ENCODE data around the gene GLB1L2.

Gene GLB1L2

DNA sequence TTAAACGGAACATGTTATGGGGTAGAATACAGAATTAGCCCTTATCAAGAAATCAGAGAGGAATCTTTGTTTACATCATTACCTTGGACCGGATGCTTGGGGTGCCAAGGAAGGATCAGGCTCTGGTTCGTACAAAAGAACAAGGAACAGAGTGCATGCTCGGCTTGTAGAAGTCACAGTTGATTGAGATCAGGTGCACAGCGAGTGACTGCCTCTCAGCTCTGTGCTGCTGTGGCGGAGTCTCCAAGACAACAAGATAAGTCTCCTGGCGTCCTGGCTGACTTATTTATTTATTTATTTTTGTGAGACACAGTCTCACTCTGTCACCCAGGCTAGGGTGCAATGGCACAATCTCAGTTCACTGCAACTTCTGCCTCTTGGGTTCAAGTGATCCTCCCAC lies 31.8 kb downstream of the GLB1L2 start:
- no peaks in the 10 kb centered on the region for H3K79me2 ChIP-seq (ENCODE audit: insufficient read depth, low read length)
- H3K9ac ChIP-seq (ENCODE audit: low read length), result no peak overlapping the region
- no peaks in the 10 kb centered on the region for H3K9me3 ChIP-seq (ENCODE audit: low read length)
- no peak overlapping the region for H3K4me3 ChIP-seq (ENCODE audit: low read depth, low read length, poor library complexity, severe bottlenecking)
- H3K9me2 ChIP-seq (ENCODE audit: low read depth, low read length), result no peaks in the 10 kb centered on the region
- no peak overlapping the region for H3K27ac ChIP-seq (ENCODE audit: low read depth, low read length, poor library complexity, severe bottlenecking)
- no peaks in the 10 kb centered on the region for H3K36me3 ChIP-seq (ENCODE audit: insufficient read depth, low read length)
- H4K20me1 ChIP-seq (ENCODE audit: insufficient read depth, low read length), result no peaks in the 10 kb centered on the region
- H3K4me1 ChIP-seq (ENCODE audit: insufficient read depth, low read length, severe bottlenecking), result no peaks in the 10 kb centered on the region
- H3F3A ChIP-seq (ENCODE audit: insufficient read depth, low read length), result no peaks in the 10 kb centered on the region
- no peaks in the 10 kb centered on the region for H3K27me3 ChIP-seq (ENCODE audit: insufficient read depth, low read length)
- TF ChIP-seq, protein P1, sequence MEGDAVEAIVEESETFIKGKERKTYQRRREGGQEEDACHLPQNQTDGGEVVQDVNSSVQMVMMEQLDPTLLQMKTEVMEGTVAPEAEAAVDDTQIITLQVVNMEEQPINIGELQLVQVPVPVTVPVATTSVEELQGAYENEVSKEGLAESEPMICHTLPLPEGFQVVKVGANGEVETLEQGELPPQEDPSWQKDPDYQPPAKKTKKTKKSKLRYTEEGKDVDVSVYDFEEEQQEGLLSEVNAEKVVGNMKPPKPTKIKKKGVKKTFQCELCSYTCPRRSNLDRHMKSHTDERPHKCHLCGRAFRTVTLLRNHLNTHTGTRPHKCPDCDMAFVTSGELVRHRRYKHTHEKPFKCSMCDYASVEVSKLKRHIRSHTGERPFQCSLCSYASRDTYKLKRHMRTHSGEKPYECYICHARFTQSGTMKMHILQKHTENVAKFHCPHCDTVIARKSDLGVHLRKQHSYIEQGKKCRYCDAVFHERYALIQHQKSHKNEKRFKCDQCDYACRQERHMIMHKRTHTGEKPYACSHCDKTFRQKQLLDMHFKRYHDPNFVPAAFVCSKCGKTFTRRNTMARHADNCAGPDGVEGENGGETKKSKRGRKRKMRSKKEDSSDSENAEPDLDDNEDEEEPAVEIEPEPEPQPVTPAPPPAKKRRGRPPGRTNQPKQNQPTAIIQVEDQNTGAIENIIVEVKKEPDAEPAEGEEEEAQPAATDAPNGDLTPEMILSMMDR (IDR thresholded peaks at IDR 0.05; ENCODE audit: low read length), result no peak
- no peak for TF ChIP-seq EZH2 (IDR thresholded peaks at IDR 0.05; ENCODE audit: borderline replicate concordance, low read length)
- no peak overlapping the region for H3K4me2 ChIP-seq (ENCODE audit: low read length)
- no peak overlapping the region for H2AFZ ChIP-seq (ENCODE audit: low read length)

- Histone ChIP-seq H3K79me2 (ENCODE audit: insufficient read depth, low read length) (no peaks in the 10 kb centered on the region), H3K27ac (ENCODE audit: low read depth, low read length, poor library complexity, severe bottlenecking) (no peak overlapping the region), H3K9ac (ENCODE audit: low read length) (no peak overlapping the region), H2AFZ (ENCODE audit: low read length) (no peak overlapping the region), H4K20me1 (ENCODE audit: insufficient read depth, low read length) (no peaks in the 10 kb centered on the region), H3K4me2 (ENCODE audit: low read length) (no peak overlapping the region), H3K4me1 (ENCODE audit: insufficient read depth, low read length, severe bottlenecking) (no peaks in the 10 kb centered on the region), H3K9me3 (ENCODE audit: low read length) (no peaks in the 10 kb centered on the region), H3K36me3 (ENCODE audit: insufficient read depth, low read length) (no peaks in the 10 kb centered on the region), H3F3A (ENCODE audit: insufficient read depth, low read length) (no peaks in the 10 kb centered on the region), H3K27me3 (ENCODE audit: insufficient read depth, low read length) (no peaks in the 10 kb centered on the region), H3K4me3 (ENCODE audit: low read depth, low read length, poor library complexity, severe bottlenecking) (no peak overlapping the region), H3K9me2 (ENCODE audit: low read depth, low read length) (no peaks in the 10 kb centered on the region)
- TF ChIP-seq EZH2 (IDR thresholded peaks at IDR 0.05; ENCODE audit: borderline replicate concordance, low read length), result no peak
- TF ChIP-seq, protein P1 (IDR thresholded peaks at IDR 0.05; ENCODE audit: low read length), result no peak
Measured at GRCh38 chr11:134364261-134364660, 32.5 kb downstream of the GLB1L2 start.

DNA sequence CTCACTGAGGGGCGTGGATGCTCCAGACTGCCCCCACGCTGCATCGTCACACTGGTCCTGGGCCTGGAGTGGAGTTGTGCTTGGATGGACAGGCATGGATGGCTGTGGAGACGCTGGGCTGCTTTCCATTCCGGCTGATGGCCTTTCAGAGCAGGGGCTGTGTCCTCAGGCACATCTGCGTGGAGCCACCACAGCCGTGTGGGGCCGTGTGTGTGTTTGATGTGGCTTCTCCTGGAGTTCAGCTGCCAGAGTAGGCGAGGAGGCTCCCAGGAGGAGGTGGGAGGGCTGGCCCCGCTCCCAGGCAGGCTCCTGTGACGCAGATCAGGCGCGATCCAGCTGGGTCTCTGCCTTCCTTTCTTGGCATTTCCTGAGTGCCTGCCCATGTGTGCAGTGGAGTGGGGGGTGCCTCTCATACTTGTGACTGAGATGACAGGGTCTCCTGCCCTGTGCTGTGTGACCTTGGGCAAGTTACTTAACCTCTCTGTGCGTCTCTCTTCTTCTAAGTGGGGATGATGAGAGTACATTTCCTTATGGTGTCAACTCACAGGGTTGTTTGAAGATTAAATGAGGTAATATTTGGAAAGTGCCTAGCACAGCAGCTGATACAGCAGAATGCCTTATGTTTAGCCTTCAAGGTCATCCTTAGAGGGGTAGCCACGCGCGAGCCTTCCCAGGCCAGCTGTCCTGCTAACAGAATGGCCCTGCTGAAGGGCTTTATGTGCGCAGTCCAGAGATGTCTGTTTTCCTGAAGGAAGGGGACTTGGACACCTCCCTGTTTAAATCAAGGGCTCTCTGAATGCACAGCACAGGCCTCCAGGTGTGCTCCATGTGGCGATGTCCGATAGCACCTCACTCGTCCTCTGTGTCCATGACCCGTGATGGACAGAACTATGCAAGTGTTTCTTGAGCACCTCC lies 33.5 kb downstream of the GLB1L2 start:
- Histone ChIP-seq H3K9me3 (ENCODE audit: low read length) (no peaks in the 10 kb centered on the region), H2AFZ (ENCODE audit: low read length) (no peak overlapping the region), H3K27me3 (ENCODE audit: insufficient read depth, low read length) (no peaks in the 10 kb centered on the region), H3K9ac (ENCODE audit: low read length) (no peak overlapping the region), H3K36me3 (ENCODE audit: insufficient read depth, low read length) (no peaks in the 10 kb centered on the region), H4K20me1 (ENCODE audit: insufficient read depth, low read length) (no peaks in the 10 kb centered on the region), H3K79me2 (ENCODE audit: insufficient read depth, low read length) (no peaks in the 10 kb centered on the region), H3K4me1 (ENCODE audit: insufficient read depth, low read length, severe bottlenecking) (no peaks in the 10 kb centered on the region), H3K9me2 (ENCODE audit: low read depth, low read length) (no peaks in the 10 kb centered on the region), H3K4me3 (ENCODE audit: low read depth, low read length, poor library complexity, severe bottlenecking) (no peak overlapping the region), H3K27ac (ENCODE audit: low read depth, low read length, poor library complexity, severe bottlenecking) (no peak overlapping the region), H3F3A (ENCODE audit: insufficient read depth, low read length) (no peaks in the 10 kb centered on the region), H3K4me2 (ENCODE audit: low read length) (no peak overlapping the region)
- TF ChIP-seq EZH2 (IDR thresholded peaks at IDR 0.05; ENCODE audit: borderline replicate concordance, low read length), result no peak
- TF ChIP-seq, protein P1 (IDR thresholded peaks at IDR 0.05; ENCODE audit: low read length), result no peak
